Measurements from ENCODE around the gene TTC13.

The TTC13 gene

DNA sequence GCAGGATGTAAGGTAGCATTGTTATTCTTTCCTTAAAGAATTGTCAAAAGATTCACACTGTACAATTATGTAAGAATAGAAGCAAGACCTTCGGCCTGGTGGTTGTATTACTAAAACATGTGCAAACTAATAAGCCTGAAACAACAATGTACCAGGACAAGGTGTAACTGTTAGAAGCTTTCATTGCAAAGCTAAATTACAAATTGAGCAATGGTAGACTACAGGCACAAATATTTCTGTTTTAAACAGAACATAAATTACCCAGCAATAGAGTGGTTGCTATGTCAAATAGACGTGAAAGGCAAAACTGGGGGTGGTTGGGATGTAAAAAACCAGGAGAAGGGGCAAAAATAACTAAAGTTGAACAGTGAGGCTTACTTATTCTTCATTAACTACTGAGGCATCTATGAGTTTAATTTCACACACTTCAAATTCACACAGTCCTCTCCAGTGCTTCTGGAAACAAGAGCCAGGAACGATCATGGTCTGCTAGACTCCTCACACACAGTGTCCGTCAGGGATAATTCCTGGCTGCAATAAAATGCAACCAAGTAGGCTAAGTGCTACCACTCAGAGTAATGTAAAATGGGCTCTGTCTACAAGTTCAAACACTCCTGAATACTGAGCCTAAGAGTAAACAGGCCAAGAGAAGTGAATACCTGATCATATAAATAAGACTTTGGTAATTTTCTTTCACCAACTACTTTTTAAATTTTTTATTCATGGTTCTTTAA lies 71.0 kb downstream of the TTC13 start:
- no peak for DNase-seq (ENCODE audit: low read depth in 3 of 3)

DNA sequence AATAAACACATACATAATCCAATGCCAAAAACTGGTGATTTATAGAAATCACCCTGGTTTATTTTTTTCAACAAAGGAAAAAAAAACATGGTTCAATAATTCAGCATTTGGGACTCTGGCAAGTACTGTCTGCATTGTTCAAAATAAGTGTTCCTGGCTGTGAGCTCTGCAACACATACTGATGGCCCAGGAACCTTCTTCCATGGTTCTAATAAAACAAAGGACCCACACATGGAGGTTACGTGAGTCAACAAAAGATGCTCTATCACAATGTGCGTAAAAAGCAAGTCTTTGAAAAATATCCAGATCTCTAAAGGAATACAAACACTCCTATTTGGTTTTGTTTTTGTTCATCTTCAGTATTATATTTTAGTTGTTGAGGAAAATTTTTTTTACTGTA lies 72.4 kb downstream of the TTC13 start:
- no peak for DNase-seq (ENCODE audit: low read depth in 3 of 3)

DNA sequence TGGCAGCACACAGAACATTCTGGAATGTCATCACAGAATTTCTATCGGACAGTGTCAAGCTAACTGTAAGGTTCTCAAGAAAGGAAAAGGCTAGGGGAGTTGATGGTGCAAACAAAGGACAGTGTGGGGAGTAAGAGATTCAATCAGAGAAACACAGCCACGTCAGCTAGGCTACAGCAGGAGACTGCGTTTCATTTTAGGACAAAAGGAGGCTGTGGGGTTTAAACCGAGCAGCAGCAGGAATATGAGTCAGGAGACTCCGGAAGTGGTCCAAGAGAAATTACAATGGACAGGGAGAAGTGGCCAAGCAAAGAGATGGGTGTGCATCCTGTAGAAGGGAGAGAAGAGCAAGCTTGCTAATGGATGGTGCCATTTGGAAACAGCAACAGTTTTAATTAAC lies 72.9 kb downstream of the TTC13 start:
- no peak for DNase-seq (ENCODE audit: low read depth in 3 of 3)

DNA sequence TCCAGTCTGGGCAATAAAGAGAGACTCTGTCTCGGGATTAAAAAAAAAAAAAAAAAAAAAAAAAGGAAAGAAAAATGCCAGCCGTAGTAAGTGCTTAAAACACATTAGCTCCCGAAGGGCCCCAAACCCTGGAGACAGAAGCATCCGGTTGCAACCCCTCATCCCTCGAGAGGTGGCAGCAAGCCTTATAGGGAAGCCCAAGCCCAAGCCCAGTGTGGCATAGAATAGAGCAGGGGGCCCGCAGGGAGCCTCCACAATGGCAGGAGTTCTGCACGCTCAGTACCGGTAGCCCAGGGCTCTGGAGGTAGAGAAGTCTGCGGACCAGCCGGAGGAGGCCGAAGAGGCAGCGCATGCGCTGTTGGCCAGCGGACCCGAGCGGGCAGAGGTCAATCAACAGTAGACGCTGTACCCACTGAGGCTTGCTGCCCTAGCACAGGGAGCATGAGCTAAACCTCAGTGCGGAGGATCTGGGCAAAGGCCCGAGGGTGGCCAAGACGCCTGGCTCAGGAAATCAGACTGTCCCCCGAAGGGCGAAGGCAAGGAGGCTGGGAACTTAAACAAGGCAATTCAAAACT lies 76.2 kb downstream of the TTC13 start:
- no peak for DNase-seq (ENCODE audit: low read depth in 3 of 3)

DNA sequence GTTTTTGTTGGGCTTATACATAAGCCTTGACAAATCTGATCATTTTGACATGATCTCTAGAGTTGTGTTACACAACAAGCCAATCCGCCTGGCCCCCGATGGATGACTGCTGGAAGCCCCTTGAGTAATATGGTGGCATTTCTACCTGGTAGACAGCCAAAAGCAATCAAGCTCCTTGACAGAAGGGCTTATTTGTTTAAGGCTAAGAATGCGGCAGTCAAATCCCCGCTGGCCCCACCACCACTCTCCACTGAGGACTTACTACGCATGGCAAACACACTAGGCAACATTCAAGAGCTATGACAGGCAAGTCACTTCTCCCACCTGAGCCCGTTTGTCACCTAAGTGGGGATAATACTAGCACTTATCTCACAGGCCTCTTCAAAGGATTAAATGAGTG lies 77.0 kb downstream of the TTC13 start:
- DNase-seq (ENCODE audit: low read depth in 3 of 3): no peak

DNA sequence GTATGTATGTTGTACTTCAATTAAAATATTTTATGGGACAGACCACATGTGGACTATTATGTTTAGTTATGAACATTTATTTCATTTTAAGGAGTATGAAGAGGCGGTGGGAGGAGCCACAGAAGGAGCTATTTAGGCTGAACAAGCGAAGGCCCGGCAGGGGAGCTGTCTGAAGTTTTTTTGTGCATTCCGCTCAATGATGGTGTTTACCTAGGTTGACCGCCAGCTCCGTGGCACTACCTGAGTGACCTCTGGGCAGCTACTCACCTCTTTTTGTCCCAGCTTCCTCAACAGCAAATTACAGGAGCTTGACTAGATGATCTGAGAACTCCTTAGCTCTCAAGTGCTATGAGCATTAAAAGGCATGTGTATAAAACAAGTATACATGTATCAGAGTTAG lies 77.7 kb downstream of the TTC13 start:
- DNase-seq (ENCODE audit: low read depth in 3 of 3): no peak

DNA sequence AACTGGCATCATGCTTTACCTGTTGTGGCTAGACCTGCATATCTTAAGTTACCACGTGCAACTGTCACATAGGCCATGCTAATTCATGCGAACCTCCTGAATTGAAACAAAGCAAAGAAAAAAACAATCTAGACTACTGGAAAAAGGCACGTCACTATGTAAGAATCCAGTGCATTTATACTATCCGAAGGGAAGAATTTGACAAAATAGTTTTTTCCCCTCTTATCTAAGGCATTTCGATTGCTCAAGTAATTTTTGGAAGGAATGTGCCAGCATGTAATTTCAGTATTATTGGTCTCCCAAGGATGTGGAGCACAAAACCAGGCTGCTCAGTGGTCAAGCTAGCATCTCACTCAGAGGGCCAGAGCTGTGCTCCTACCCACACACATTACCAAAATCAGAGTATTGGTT lies 78.8 kb downstream of the TTC13 start:
- no peak for DNase-seq (ENCODE audit: low read depth in 3 of 3)

DNA sequence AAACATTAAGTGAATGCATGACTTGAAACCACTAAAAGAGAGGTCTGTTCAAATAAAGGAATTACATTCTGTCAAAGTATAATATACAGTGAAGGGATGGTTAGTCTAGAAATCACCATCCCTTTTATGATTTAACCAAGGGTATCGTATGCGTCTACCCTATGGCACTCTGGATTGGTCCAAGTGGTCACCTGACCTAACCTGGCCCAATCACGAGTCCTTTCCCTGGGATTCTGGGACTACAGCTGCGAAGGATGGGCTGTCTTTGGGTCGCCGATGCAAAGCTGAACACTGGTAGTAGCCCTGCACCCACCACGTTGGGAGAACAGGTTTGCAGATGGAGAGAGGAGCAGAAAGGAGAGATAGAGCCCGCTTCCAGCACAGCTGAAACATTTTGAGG lies 79.9 kb downstream of the TTC13 start:
- DNase-seq (ENCODE audit: low read depth in 3 of 3): no peak

DNA sequence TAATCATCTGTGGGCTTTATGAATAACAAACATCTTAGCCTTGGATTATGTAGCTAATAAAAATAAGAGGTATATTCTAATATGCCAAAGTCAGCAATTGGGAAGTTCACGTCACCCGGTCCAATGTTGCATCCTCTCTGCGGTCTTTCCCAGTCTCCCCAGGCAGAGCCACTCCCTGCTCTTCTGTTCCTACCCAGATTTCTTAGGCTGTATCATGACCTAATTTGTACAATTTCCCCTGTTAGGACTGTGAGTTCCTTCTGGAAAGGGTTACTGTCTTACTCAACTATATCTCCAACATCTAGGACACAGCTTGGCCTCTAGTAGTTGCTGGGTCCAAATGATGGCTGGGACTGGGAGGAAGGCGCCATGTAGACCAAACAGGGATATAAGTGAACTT lies 80.5 kb downstream of the TTC13 start:
- no peak for DNase-seq (ENCODE audit: low read depth in 3 of 3)

DNA sequence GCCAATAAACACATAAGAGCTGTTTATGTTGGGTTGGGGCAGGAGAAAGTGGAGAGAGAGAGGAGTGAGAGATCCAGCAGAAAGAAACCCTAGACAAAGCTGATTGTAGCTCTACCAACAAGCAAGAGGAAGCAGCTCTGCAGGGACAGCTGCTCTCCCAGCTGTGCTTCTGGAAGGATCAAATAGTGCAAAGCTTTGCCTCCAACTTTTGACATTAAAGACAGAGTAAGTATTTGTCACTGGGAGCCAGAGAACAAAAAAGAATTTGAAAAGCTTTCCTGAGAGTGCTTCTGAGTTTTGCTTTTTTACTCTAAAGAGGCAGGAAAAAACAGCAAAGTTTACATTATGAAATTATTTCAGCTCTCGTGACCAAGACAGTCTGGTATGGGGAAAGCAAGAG lies 81.9 kb downstream of the TTC13 start:
- no peak for DNase-seq (ENCODE audit: low read depth in 3 of 3)

DNA sequence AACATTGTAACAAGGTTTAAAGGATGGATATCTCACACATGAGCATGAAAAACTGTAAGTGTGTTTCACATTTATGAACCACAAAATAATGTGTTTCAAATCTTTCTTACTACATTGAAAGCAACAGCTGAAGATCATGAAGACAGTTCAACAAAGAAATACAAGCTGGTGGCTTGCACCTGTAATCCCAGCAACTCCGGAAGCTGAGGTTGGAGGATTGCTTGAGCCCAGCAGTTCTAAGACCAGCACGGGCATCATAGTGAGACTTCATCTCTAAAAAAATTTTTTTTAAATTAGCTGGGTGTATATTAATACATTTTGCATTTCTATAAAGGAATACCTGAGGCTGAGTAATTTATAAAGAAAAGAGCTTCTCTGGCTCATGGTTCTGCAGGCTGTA lies 83.2 kb downstream of the TTC13 start:
- DNase-seq (ENCODE audit: low read depth in 3 of 3): no peak

DNA sequence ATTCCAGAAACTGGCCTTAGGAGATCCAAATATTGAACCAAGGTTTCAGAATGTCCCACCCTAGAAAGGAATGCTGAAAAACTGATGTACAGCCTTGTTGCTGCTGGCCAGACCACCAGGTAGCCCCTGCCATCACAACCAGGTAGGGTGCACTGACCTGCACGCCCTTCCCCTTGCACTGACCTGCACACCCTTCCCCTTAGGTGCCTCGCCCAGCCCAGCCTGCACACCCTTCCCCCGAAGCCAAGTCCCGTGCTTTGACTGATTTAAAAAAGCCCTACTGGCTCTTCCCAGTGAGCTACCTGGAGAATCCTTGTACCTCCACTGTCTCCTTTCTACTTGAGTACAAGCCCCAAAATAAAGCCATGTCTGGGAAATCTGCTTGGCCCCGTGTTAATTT lies 84.0 kb downstream of the TTC13 start:
- no peak for DNase-seq (ENCODE audit: low read depth in 3 of 3)

DNA sequence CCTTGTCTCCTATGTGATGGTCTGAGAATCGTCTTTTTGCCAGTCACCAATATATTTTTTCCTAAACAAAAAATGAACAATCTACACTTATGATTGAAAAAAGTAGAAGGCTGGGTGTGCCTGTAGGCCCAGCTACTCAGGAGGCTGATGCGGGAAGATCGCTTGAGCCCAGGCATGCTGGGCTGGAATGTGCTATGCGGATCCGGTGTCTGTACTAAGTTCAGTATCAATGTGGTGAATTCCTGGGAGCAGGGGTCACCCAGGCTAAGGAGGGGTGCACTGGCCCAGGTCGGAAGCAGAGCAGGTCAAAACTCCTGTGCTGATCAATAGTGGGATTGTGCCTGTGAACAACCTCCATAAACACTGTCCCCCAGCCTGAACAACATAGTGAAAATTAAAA lies 84.6 kb downstream of the TTC13 start:
- DNase-seq (ENCODE audit: low read depth in 3 of 3): no peak

DNA sequence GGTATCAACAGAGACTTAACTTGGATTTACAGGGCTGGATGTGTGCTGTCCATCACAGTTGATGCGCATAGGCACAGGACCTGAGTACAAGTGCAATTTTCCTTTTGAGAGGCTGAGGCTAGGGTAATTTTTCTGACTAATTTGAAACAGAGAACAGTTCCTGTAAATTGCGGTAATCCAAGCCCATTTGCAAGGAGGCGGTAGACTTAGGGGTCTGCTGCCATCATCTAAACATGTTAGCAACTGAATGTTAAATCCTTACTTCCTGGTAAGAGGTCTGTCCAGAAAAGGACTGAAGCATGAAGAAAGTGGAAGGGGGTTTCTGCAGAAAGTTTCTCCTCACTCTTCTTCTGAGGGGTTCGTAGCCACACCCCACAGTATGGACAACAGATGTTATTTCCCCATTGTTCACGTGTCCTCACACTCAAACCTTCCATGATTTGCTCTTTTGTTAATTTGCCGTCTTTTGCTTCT lies 86.6 kb downstream of the TTC13 start:
- DNase-seq (ENCODE audit: low read depth in 3 of 3): no peak

DNA sequence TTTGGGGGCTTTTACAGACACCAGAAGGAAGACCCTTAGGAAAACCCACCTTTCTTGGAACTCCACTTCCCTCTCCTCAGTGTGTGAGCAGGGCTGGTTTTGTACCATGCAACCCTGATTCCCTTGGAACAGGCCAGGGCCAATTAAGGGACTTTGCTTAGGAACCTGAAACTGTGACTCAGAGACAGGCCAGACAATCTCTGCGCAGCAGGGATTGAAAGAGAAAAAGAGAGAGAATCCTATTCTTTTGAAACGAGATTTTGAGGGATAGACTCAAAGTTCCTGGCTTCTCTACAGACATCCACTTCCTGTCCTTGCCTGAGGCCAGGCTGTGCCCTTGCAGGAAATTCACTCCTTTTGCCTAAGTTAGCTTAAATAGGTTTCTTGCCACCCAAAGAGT lies 87.2 kb downstream of the TTC13 start:
- DNase-seq (ENCODE audit: low read depth in 3 of 3): no peak

DNA sequence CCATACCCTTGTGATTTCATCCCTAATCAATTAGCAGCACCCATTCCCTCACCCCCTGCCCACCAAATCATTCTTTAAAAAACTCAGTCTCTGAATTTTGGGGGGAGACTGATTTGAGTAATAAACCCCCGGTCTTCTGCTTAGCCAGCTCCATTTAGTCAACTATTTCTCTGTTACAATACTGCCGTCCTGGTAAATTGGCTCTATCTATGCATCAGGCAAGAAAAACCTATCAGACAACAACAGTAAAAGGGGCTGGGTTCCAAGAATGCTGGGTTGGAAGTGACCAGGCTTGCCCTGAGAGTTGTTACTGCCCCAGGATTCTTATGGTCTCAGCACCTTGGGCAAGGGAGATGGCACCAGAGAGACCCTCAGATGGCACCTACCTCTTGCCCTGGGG lies 94.0 kb downstream of the TTC13 start:
- no peak for DNase-seq (ENCODE audit: low read depth in 3 of 3)

DNA sequence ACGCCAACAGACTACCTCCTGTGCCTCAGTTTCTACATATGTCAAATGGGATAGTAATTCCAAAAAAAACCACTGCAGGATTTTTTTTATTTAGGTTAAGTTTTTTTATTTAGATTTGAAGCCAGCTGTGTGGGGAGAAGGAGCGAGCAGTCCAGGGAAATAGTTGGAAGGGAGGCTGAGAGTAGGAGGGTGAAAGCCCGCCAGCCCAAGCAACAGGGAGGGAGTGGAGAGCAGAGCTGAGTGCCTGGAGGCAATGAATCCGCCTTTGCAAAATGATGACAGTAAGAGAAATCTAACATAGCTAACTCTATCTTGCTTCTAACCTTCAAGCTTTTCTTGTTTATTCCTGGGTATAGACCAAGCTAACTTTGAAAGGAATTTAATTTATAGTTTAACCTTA lies 94.7 kb downstream of the TTC13 start:
- DNase-seq (ENCODE audit: low read depth in 3 of 3): no peak

DNA sequence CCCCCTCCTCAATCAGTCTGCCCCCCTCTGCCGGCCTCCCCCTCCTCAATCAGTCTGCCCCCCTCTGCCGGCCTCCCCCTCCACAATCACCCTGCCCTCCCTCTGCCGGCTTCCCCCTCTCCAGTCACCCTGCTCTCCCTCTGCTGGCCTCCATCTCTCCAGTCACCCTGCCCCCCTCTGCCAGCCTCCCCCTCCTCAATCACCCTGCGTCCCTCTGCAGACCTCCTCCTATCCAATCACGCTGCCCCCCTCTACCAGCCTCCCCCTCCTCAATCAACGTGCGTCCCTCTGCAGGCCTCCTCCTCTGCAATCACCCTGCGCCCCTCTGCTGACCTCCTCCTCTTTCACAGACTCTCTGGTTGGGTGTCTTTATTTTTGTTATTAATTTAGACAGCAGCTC lies 98.9 kb downstream of the TTC13 start:
- DNase-seq (ENCODE audit: low read depth in 3 of 3): no peak

DNA sequence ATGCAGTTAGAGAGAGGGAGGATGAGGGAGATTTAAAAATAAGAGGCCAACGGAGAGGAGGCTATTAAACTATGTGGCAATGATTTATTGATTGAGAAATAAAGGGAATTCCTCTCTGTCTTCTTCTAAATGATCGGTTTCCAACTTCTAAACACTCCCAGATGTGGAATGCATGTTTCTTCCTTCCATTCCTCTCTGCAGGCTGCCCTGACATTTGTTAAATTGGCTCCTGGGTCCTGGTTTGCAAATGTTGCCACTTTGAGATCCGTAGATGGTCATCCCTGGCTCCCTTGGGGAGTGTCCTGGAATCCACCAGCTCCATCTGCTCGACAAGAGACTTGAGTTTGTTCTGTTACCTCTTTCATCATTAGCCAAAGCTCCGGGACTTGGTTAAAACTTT lies 100.1 kb downstream of the TTC13 start:
- DNase-seq (ENCODE audit: low read depth in 3 of 3): no peak

DNA sequence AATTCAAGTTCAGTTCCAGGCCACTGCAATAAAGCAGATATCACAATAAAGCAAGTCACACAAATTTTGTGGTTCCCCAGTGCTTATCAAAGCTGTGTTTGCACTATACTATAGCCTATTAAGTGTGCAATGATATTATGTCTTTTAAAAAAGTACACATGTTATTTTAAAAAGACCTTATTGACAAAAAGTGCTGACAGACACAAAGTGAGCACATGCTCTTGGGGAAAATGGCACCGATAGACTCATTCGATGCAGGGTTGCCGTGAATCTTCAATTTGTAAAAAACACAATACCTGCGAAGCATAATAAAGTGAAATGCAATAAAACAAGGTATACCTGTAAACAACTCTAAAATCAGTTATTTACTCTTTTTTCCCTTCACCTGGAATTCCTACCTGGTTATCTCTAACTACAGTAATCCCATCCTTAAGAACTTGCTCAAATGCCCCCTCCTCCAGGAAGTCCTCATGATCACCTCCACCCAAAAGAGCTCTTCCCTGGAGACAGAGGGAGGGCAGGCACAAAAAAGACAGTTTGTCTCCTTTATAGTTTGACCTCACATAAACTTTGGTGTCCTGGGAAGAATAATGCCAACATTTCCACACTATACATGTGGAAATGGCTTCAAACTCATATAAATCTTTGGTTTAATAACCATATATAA lies 100.6 kb downstream of the TTC13 start:
- DNase-seq (ENCODE audit: low read depth in 3 of 3): no peak

DNA sequence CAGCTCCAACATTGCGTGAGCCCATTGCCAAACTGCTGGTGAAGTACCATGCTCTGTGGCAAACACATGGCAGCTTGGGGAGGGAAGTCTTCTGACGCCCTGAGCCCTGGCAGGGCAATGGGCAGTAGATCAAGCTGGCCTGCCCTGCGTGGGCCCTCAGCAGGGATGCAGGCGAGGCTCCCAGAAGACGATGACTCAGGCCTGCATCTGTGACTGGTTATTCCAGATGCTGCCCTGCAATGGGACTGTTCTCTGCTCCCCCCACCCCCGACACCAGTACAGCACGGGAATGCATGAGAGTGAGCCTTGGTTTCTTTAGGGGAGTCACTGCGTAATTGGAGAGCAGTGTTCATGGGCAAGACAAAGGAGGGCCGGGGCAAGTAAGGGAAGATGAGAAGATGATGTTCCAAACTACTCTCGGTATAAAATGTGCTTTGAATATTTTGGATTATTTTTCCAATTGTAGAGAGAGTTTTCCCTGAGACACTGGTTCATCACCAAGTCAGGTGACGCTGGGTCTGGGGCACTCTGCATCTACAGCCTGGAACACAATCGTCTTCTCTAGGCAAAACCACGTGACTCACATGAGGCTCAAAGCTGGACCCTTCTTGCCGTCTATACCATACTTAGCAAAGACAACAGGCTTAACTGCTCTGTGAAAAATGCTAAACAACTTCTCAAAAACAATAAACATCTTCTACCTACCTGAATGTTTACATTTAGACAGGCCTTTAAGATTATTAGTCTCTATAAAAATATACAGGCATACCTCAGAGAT lies 101.3 kb downstream of the TTC13 start:
- no peak for DNase-seq (ENCODE audit: low read depth in 3 of 3)

DNA sequence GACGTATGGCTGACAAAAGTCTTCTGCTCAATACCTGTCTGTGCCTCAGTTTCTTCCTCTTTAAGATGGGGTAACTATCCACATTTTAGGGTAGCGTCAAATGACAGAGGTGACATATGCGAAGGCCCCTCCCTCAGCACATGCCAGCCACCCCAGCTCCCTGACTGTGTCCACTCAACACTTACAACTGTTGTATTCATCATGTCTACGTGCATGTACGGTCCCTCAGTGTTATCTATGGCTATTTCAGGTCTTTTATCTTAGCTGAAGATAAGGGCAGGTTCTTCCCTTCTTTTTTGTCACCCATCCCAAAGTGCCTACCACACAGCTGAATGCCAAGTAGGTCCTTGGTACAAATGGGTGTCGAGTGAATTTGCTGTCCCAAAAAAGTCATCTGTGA lies 102.0 kb downstream of the TTC13 start:
- no peak for DNase-seq (ENCODE audit: low read depth in 3 of 3)

DNA sequence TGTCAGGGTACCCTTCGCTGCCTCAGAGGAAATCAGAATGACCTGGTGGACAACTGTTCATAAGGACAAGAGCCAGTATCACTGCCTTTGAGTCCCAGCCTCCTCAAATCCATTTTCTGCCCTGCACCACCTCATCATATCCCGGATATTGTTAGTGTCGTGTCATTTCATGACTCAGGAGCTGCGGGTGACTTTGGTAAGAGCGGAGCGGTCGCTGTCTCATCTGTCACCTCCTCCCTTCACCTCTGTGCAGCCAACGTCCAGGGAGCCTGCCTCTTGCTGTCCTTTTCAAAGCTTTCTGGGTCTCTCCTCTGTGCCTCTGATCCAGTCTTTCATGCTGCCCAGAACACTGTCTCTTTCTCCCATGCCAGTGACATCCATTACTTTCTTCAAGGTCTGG lies 103.3 kb downstream of the TTC13 start:
- DNase-seq (ENCODE audit: low read depth in 3 of 3): no peak
